ENCODE data around the gene AMMECR1. TPM values are rescaled to one million over a fixed set of nuclear protein-coding genes. Genes with fewer than 3 reads are reported as not detected.

AMMECR1 gene
- total and polyA plus RNA-seq, 2 of the 8 experiments (the other 6 are each of a cell fraction or from before 2014, with no cell fraction given): 10.2 to 21.2 TPM

GRCh38 chrX:110216027-110216426 is 101.9 kb downstream of the AMMECR1 start:
- no peak for DNase-seq (ENCODE audit: low read depth in 1 of 2, low spot score in 2 of 2)
- Histone ChIP-seq H3K79me1 (ENCODE audit: low read depth, low read length) (no peaks in the 10 kb centered on the region), H3K27ac (ENCODE audit: low read depth, low read length) (no peak overlapping the region), H3K4me1 (replicated peaks in 1 of 4; ENCODE audit: control insufficient read depth in 3 of 4, insufficient read depth in 4 of 4, low read length in 3 of 4) (no peaks in the 10 kb centered on the region), H4K91ac (replicated peaks; ENCODE audit: insufficient read length, low read length) (no peak overlapping the region), H3K18ac (ENCODE audit: extremely low read depth, low read length) (no peak overlapping the region), H2BK5ac (ENCODE audit: low read depth, low read length) (no peak overlapping the region), H3K36me3 (ENCODE audit: control insufficient read depth in 2 of 4, insufficient read depth in 4 of 4, low read length in 3 of 4) (no peaks in the 10 kb centered on the region; a peak in 1 of 8 replicates), H2BK15ac (ENCODE audit: low read length) (no peak overlapping the region), H3K9me3 (ENCODE audit: insufficient read depth in 2 of 2, low read depth in 1 of 2, low read length in 1 of 2) (no peaks in the 10 kb centered on the region), H3K4me3 (ENCODE audit: extremely low read depth in 1 of 4, insufficient read depth in 2 of 4, low read depth in 3 of 4, low read length in 4 of 4) (no peak overlapping the region), H3K14ac (ENCODE audit: insufficient read length) (no peak overlapping the region), H3K56ac (replicated peaks; ENCODE audit: insufficient read length, low read depth, low read length) (no peak overlapping the region), H2AFZ (ENCODE audit: low read length) (no peak overlapping the region), H4K20me1 (replicated peaks in 1 of 2; ENCODE audit: control insufficient read depth in 1 of 2, insufficient read depth in 2 of 2, low read length in 2 of 2) (no peaks in the 10 kb centered on the region), H3K27me3 (replicated peaks in 1 of 4; ENCODE audit: control insufficient read depth in 3 of 4, extremely low read depth in 1 of 4, insufficient read depth in 3 of 4, low read length in 3 of 4) (no peaks in the 10 kb centered on the region), H2AK5ac (ENCODE audit: low read depth, low read length) (no peak overlapping the region), H2BK20ac (ENCODE audit: low read length) (no peak overlapping the region), H4K5ac (ENCODE audit: insufficient read length, low read depth, low read length) (no peak overlapping the region), H4K8ac (ENCODE audit: extremely low read depth, insufficient read depth, low read length) (no peak overlapping the region), H3K4me2 (ENCODE audit: insufficient read depth in 1 of 2, low read depth in 2 of 2, low read length in 2 of 2) (no peak overlapping the region), H2BK120ac (replicated peaks; ENCODE audit: low read depth, low read length) (no peak overlapping the region), H3K23ac (ENCODE audit: insufficient read length) (no peak overlapping the region), H3K4ac (replicated peaks; ENCODE audit: insufficient read length, low read depth, low read length) (no peak overlapping the region), H3K23me2 (ENCODE audit: low read depth, low read length) (no peaks in the 10 kb centered on the region), H3K79me2 (ENCODE audit: control insufficient read depth in 1 of 2, insufficient read depth in 2 of 2, low read length in 2 of 2) (no peaks in the 10 kb centered on the region), H2BK12ac (ENCODE audit: low read depth, low read length) (no peak overlapping the region), H3K9ac (replicated peaks in 1 of 4; ENCODE audit: extremely low read depth in 1 of 4, low read depth in 3 of 4, low read length in 3 of 4) (no peak overlapping the region)
- TF ChIP-seq RFX5 (IDR thresholded peaks at IDR 0.05; ENCODE audit: borderline replicate concordance, low read depth, low read length) (no peak), RAD21 (IDR thresholded peaks at IDR 0.05 in 1 of 2, conservative IDR thresholded peaks at IDR 0.05 in 1 of 2; ENCODE audit: low read depth in 2 of 2, low read length in 2 of 2) (no peak), CHD1 (IDR thresholded peaks at IDR 0.05; ENCODE audit: low read depth, low read length) (no peak)
- 100% methylated on average over 4 of the region's 4 CpGs; no CpG with 5 or more reads in 1 of the 2 experiments for WGBS, 2 experiments (ENCODE audit: extremely low coverage in 1 of 2, insufficient coverage in 1 of 2, insufficient read length in 1 of 2, insufficient replicate concordance in 2 of 2, low coverage in 1 of 2, low lambda C conversion rate in 2 of 2, missing lambda C conversion rate in 1 of 2)
- POLR2A ChIA-PET (ENCODE audit: partially characterized antibody): no interaction called here
- no peak for FAIRE-seq
- CTCF ChIA-PET (ENCODE audit: partially characterized antibody): interaction anchor here (1.2 kb wide), 1 partner anchor 192 kb away, joined by 3 read pairs; no protein-coding TSS in a partner anchor
